ENCODE data around the gene MUC4.
"Not testable (repeated sequence)": the region's sequence is repeated elsewhere in the genome, so short reads cannot be mapped to it uniquely, and the experiment has no call there.

The MUC4 gene

GRCh38 chr3:195792621-195793020 is 19.1 kb downstream of the MUC4 start:
- not testable (repeated sequence) for H3K4ac ChIP-seq (ENCODE audit: low read depth, low read length); H3K56ac ChIP-seq (ENCODE audit: low read length); H3K4me3 ChIP-seq (ENCODE audit: low read length); H3K23ac ChIP-seq (ENCODE audit: low read length); H3K9ac ChIP-seq (ENCODE audit: low read length); H3K4me2 ChIP-seq (ENCODE audit: low read length); H3K27ac ChIP-seq (ENCODE audit: low read depth, low read length); H3K4me1 ChIP-seq (ENCODE audit: control insufficient read depth, low read depth, low read length); H2BK5ac ChIP-seq (ENCODE audit: low read length); H2BK15ac ChIP-seq (replicated peaks; ENCODE audit: low read depth); DNase-seq; H4K8ac ChIP-seq (ENCODE audit: low read depth, low read length); H3K79me1 ChIP-seq (ENCODE audit: low read length); H4K5ac ChIP-seq (ENCODE audit: low read length); H3K18ac ChIP-seq (ENCODE audit: low read length); H2AK5ac ChIP-seq (ENCODE audit: low read length); H3K27me3 ChIP-seq (ENCODE audit: insufficient read depth, low read length, poor library complexity); H3K36me3 ChIP-seq (ENCODE audit: control insufficient read depth, insufficient read depth, low read length); H2BK120ac ChIP-seq (ENCODE audit: low read depth, low read length); H3K79me2 ChIP-seq (ENCODE audit: control insufficient read depth, insufficient read depth, low read length)
- no CpG with 5 or more reads among the region's 6 CpGs for WGBS (ENCODE audit: extremely low coverage, insufficient coverage, low lambda C conversion rate)

- Histone ChIP-seq H3K36me3 (ENCODE audit: control insufficient read depth, insufficient read depth, low read length) (no peaks in the 10 kb centered on the region), H3K56ac (ENCODE audit: low read length) (no peak overlapping the region), H2BK5ac (ENCODE audit: low read length) (no peak overlapping the region), H3K27ac (ENCODE audit: low read depth, low read length) (no peak overlapping the region), H3K27me3 (ENCODE audit: insufficient read depth, low read length, poor library complexity) (peaks cover 2% of the 10 kb centered on the region), H3K4me3 (ENCODE audit: low read length) (no peak overlapping the region), H3K4me2 (ENCODE audit: low read length) (no peak overlapping the region), H3K79me1 (ENCODE audit: low read length) (no peaks in the 10 kb centered on the region), H4K5ac (ENCODE audit: low read length) (no peak overlapping the region), H3K79me2 (ENCODE audit: control insufficient read depth, insufficient read depth, low read length) (no peaks in the 10 kb centered on the region), H2BK120ac (ENCODE audit: low read depth, low read length) (no peak overlapping the region), H4K8ac (ENCODE audit: low read depth, low read length) (no peak overlapping the region), H2BK15ac (replicated peaks; ENCODE audit: low read depth) (no peak overlapping the region), H3K9ac (ENCODE audit: low read length) (no peak overlapping the region), H3K18ac (ENCODE audit: low read length) (no peak overlapping the region), H3K23ac (ENCODE audit: low read length) (no peak overlapping the region), H3K4ac (ENCODE audit: low read depth, low read length) (no peak overlapping the region), H3K4me1 (ENCODE audit: control insufficient read depth, low read depth, low read length) (peaks cover 3% of the 10 kb centered on the region), H2AK5ac (ENCODE audit: low read length) (no peak overlapping the region)
- WGBS (ENCODE audit: extremely low coverage, insufficient coverage, low lambda C conversion rate), result no CpG with 5 or more reads among the region's 4 CpGs
- DNase-seq, result no peak
Observed at GRCh38 chr3:195790901-195791300, 20.8 kb downstream of the MUC4 start.

GRCh38 chr3:195788711-195789581 is 22.8 kb downstream of the MUC4 start:
- H3K27ac ChIP-seq (ENCODE audit: low read depth, low read length), result no peak overlapping the region
- no CpG with 5 or more reads among the region's 26 CpGs for WGBS (ENCODE audit: extremely low coverage, insufficient coverage, low lambda C conversion rate)
- H3K4ac ChIP-seq (ENCODE audit: low read depth, low read length), result no peak overlapping the region
- no peaks in the 10 kb centered on the region for H3K4me1 ChIP-seq (ENCODE audit: control insufficient read depth, low read depth, low read length)
- H3K9ac ChIP-seq (ENCODE audit: low read length), result no peak overlapping the region
- no peaks in the 10 kb centered on the region for H3K79me2 ChIP-seq (ENCODE audit: control insufficient read depth, insufficient read depth, low read length)
- no peak overlapping the region for H2BK5ac ChIP-seq (ENCODE audit: low read length)
- no peaks in the 10 kb centered on the region for H3K27me3 ChIP-seq (ENCODE audit: insufficient read depth, low read length, poor library complexity)
- H2BK15ac ChIP-seq (replicated peaks; ENCODE audit: low read depth), result no peak overlapping the region
- H2AK5ac ChIP-seq (ENCODE audit: low read length), result no peak overlapping the region
- no peaks in the 10 kb centered on the region for H3K36me3 ChIP-seq (ENCODE audit: control insufficient read depth, insufficient read depth, low read length)
- H3K79me1 ChIP-seq (ENCODE audit: low read length), result no peaks in the 10 kb centered on the region
- H3K4me3 ChIP-seq (ENCODE audit: low read length), result no peak overlapping the region
- no peak overlapping the region for H2BK120ac ChIP-seq (ENCODE audit: low read depth, low read length)
- no peak overlapping the region for H4K5ac ChIP-seq (ENCODE audit: low read length)
- no peak overlapping the region for H3K56ac ChIP-seq (ENCODE audit: low read length)
- H3K4me2 ChIP-seq (ENCODE audit: low read length), result no peak overlapping the region
- H3K23ac ChIP-seq (ENCODE audit: low read length), result no peak overlapping the region
- H4K8ac ChIP-seq (ENCODE audit: low read depth, low read length), result no peak overlapping the region
- H3K18ac ChIP-seq (ENCODE audit: low read length), result no peak overlapping the region
- no peak for DNase-seq

- H2AK5ac ChIP-seq (ENCODE audit: low read length); H3K56ac ChIP-seq (ENCODE audit: low read length); H4K8ac ChIP-seq (ENCODE audit: low read depth, low read length); H3K4me2 ChIP-seq (ENCODE audit: low read length); H3K4me1 ChIP-seq (ENCODE audit: control insufficient read depth, low read depth, low read length); H2BK15ac ChIP-seq (replicated peaks; ENCODE audit: low read depth); H3K4ac ChIP-seq (ENCODE audit: low read depth, low read length); H3K79me2 ChIP-seq (ENCODE audit: control insufficient read depth, insufficient read depth, low read length); H3K9ac ChIP-seq (ENCODE audit: low read length); H3K27me3 ChIP-seq (ENCODE audit: insufficient read depth, low read length, poor library complexity); H3K79me1 ChIP-seq (ENCODE audit: low read length); DNase-seq; H3K18ac ChIP-seq (ENCODE audit: low read length); H3K36me3 ChIP-seq (ENCODE audit: control insufficient read depth, insufficient read depth, low read length); H3K4me3 ChIP-seq (ENCODE audit: low read length); H2BK5ac ChIP-seq (ENCODE audit: low read length); H3K23ac ChIP-seq (ENCODE audit: low read length); H3K27ac ChIP-seq (ENCODE audit: low read depth, low read length); H4K5ac ChIP-seq (ENCODE audit: low read length); H2BK120ac ChIP-seq (ENCODE audit: low read depth, low read length): not testable (repeated sequence)
- no CpG with 5 or more reads among the region's 21 CpGs for WGBS (ENCODE audit: extremely low coverage, insufficient coverage, low lambda C conversion rate)
Observed at GRCh38 chr3:195785781-195786405, 25.8 kb downstream of the MUC4 start.

- not testable (repeated sequence) for H3K4me1 ChIP-seq (ENCODE audit: control insufficient read depth, low read depth, low read length); H2BK120ac ChIP-seq (ENCODE audit: low read depth, low read length); H2BK15ac ChIP-seq (replicated peaks; ENCODE audit: low read depth); H2AK5ac ChIP-seq (ENCODE audit: low read length); H2BK5ac ChIP-seq (ENCODE audit: low read length); H3K9ac ChIP-seq (ENCODE audit: low read length); H3K4me2 ChIP-seq (ENCODE audit: low read length); DNase-seq; H3K4ac ChIP-seq (ENCODE audit: low read depth, low read length); H3K27ac ChIP-seq (ENCODE audit: low read depth, low read length); H3K79me2 ChIP-seq (ENCODE audit: control insufficient read depth, insufficient read depth, low read length); H4K8ac ChIP-seq (ENCODE audit: low read depth, low read length); H4K5ac ChIP-seq (ENCODE audit: low read length); H3K23ac ChIP-seq (ENCODE audit: low read length); H3K27me3 ChIP-seq (ENCODE audit: insufficient read depth, low read length, poor library complexity); H3K36me3 ChIP-seq (ENCODE audit: control insufficient read depth, insufficient read depth, low read length); H3K56ac ChIP-seq (ENCODE audit: low read length); H3K79me1 ChIP-seq (ENCODE audit: low read length); H3K18ac ChIP-seq (ENCODE audit: low read length); H3K4me3 ChIP-seq (ENCODE audit: low read length)
- no CpG with 5 or more reads among the region's 14 CpGs for WGBS (ENCODE audit: extremely low coverage, insufficient coverage, low lambda C conversion rate)
Observed at GRCh38 chr3:195784031-195784430, 27.7 kb downstream of the MUC4 start.
